HTERT RPE-1 (cell line): ENCODE data around the gene ZNF462.
"Not testable (repeated sequence)": the region's sequence is repeated elsewhere in the genome, so short reads cannot be mapped to it uniquely, and the experiment has no call there.

Source experiments
- in situ Hi-C: fragments of 300-500 bp; cut with MboI; formaldehyde crosslinking; loops from 4 replicates; pipeline ENCODE4 v1.14.3; 2020; ENCODE audit warnings: low sequenced_read_pairs

The ZNF462 gene

DNA sequence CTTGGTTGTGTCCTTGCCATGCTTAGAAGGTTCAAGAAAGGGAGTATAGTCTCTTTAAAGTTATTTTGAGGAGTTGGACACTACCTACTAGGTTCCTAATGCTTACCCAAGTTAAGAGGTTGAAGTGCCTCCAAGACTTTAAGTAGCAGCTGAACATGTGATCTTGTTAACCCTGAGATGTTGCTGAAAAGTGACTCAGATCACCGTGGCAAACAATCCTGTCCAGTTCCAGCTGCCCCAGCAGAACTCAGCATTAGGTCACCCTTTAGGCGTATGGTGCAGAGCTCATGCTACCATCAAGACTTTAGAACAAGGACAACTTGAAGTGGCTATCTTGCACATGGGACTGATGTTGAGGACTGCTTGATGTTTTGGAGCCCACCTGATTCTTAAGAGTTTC lies 22.5 kb downstream of the ZNF462 start:
- in situ Hi-C loops: no loop called here

GRCh38 chr9:106886111-106887046 lies 23.4 kb downstream of the ZNF462 start:
- in situ Hi-C loops: no loop called here

- in situ Hi-C loops: no loop called here
Observed at GRCh38 chr9:106887066-106887465, 24.1 kb downstream of the ZNF462 start.

GRCh38 chr9:106889061-106889590 lies 26.2 kb downstream of the ZNF462 start:
- in situ Hi-C loops: no loop called here

- in situ Hi-C loops: no loop called here
Observed at GRCh38 chr9:106890608-106891007, 27.6 kb downstream of the ZNF462 start.

GRCh38 chr9:106891286-106891685 lies 28.3 kb downstream of the ZNF462 start:
- in situ Hi-C loops: no loop called here

DNA sequence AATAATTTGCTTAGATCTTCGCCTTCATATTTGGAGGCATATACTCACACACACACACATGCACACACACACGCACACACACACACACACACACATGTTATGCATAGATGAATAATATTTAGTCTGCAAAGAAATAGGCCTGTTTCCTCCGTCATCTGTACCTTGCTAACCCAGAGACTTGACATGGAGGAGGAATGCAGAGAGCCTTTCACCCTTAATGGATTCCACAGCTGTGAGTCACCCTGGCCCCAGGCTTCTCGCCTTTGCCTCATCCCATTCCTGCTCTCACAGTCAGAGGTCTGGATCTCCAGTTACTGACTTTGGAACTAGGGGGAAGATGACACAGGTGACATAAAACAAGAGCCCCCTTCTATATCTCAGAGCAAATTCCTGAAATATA lies 29.7 kb downstream of the ZNF462 start:
- in situ Hi-C loops: no loop called here

DNA sequence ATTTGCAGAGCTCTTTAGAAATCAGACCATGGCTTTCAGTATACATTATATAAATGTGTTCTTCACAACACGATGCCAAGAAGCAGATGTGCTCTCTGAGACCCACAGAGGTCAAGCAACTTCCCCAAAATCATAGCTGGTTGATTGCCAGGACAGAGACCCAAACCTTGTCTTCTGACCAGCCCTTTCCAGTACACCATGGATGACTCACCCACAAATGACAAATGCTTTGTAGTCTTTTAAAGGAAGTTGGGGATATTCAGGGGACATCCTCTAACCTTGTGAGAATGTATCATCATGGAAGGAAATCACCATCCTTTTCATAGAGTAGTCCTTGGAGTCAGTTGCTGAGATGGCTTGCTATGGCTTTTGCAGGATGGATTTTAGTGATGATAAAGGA lies 30.1 kb downstream of the ZNF462 start:
- in situ Hi-C loops: no loop called here

DNA sequence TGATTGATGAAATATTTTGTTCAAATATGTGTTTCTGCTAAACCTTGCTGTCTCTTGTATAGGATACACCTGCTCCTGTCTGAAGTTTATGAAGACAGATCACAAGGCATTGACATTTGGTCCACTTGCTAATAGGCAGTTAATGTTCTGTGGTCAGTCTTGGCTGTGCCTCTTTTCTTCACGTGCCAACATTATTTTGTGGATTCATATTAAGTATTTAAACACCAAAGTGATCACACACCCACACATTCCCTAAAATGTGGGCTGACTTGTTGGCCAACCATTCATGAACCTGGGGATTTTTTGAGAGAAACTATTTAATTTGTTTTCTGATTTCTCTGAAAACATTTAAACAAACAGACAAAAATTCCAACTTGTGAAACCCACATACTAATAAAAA lies 33.7 kb downstream of the ZNF462 start:
- in situ Hi-C loops: no loop called here

DNA sequence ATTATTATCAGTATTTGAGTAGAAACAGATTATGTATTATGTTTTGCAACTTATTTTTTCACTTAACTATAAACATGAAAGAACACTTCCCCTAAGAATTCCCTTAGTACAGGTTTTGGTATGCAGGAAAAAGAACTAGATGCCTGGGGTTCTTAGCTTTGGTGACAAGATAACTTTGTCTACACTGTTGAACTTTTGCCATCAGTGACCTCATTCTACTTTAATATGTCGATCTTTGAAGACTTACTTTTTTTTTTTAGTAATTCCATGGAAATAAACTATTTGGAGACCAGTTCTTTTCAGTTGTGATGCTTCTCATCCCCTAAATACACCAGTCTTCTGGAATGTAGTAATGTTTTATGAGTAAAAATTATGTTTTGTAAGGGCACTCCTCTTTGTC lies 34.3 kb downstream of the ZNF462 start:
- in situ Hi-C loops: no loop called here

DNA sequence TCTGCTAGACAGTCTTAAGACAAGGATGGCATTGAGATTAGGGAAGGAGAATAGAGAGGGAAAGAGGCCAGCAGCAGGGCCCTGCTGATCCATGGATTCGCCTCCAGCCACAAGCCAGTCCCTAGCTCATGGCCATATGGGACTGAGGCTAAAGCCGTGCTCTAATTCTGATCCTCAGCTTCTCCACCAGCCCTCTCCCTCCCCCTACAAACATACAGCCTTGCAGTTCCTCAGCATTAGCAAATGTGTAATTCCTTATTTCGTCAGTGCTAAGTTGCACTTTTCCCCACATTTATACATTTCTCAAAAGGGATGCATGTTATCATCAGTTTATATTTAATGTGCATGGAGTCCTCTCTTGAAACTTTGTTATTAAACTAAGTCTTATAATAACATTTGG lies 34.8 kb downstream of the ZNF462 start:
- in situ Hi-C loops: no loop called here

GRCh38 chr9:106900523-106900922 lies 37.6 kb downstream of the ZNF462 start:
- in situ Hi-C loops: not testable (repeated sequence)

GRCh38 chr9:106906129-106906528 lies 43.2 kb downstream of the ZNF462 start:
- in situ Hi-C loops: no loop called here

DNA sequence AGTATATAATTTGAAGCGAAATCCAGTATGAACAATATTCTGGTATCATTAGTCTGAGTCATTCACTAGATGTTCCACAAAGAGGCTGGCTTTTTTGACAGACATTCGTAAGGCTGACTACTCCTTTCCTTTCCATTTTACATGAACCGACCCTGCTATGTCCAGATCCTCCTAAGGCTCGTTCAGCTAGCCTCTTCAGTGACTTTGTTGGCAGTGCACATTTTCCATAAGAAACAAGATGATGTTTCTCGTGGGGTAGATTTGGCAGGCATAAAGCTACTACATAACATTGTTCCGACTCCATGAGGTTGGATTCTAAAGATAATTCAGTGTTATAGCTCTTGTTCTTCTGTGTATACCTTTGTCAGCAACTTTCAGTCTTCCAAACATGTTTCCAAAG lies 49.0 kb downstream of the ZNF462 start:
- in situ Hi-C loops: no loop called here

DNA sequence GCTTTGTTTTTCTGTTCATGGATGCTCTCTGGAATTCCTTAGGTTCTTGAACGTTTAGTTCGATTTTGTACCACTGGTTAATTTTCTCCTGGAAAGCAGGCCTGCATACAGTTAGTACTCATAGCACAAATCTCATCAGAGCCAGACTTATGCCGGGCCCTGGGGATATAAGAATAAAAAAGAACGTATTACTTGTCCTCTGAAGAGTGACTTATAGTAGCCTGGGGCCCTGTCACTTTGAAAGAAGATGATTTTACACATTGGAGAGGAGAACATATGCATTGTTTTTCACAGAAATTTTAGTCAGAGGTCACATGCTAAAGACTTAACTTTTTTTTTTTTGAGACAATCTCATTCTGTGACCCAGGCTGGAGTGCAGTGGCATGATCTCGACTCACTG lies 50.3 kb downstream of the ZNF462 start:
- in situ Hi-C loops: no loop called here

DNA sequence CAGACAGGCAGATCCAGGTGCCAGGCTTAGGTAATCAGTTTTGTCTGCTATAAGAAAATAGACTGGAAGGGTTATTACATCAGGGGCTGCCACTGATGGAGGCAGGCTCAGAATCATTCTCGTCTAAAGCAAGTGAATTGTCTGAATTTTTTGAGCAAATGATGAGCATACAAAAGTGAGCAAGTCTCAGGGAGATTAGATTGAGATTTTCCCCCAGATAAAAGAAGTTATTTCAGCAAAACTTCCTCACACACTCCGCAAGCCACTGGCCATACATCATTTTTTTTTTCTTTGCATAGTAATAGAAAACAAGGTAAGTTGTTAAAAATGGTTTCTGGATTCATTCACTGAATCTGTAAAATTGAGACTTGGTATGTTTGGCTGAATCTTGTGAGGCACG lies 52.9 kb downstream of the ZNF462 start:
- in situ Hi-C loops: no loop called here

DNA sequence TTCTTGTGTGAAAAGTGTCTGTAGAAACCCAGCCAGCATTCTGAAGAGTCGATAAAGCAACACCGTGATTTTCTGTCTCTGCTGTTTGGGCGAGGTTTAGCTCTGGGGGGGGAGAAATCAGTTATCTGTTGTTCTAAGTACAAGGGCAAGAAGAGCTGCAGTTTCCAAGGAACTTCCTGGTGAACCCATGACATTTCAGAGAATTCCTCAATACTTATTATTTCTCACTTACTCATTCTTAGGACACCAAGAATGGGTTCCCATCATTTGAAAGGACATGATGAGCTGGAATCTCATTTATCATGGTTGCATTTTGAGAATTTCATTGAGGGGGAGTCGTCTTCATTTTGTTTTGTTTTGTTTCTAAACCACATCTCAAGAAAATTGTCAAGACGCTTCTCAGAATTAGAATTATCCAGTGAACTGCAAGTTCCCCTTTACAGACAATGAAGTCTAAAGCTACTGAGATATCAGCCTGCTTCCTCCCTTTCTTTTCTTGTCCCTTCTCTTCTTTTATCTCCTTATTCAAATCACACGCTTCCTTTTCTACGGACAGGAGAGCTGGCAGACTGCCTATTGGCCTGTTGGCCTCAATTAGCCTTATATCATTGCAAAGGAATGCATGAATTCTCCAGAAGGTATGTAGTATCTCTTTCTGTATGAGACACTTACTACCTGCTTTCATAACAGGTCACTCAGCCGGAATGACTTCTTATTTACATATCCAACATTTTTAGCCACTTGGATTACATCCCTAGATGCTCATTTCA lies 53.7 kb downstream of the ZNF462 start:
- in situ Hi-C loops: no loop called here

GRCh38 chr9:106918825-106919509 lies 56.0 kb downstream of the ZNF462 start:
- in situ Hi-C loops: no loop called here

DNA sequence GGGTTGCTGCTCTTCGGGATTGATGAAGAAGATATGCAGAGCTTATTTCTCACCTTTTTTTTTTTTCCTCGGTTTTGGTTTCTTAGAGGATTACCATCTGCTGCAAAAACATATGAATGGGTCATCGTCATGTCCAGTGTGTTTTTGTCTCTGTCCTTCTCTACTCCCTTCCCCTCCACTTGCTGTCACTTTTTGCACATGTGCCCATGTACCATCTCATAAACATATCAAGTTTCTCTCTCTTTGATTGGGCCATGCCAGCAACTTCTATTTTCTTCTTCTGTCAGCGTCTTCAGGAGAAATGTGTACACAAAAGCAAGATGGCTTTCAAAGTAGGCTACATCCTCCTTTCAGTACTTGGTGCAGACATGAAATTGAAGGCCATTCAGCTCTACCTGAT lies 57.1 kb downstream of the ZNF462 start:
- in situ Hi-C loops: no loop called here

GRCh38 chr9:106920701-106921283 lies 57.8 kb downstream of the ZNF462 start:
- in situ Hi-C loops: no loop called here

DNA sequence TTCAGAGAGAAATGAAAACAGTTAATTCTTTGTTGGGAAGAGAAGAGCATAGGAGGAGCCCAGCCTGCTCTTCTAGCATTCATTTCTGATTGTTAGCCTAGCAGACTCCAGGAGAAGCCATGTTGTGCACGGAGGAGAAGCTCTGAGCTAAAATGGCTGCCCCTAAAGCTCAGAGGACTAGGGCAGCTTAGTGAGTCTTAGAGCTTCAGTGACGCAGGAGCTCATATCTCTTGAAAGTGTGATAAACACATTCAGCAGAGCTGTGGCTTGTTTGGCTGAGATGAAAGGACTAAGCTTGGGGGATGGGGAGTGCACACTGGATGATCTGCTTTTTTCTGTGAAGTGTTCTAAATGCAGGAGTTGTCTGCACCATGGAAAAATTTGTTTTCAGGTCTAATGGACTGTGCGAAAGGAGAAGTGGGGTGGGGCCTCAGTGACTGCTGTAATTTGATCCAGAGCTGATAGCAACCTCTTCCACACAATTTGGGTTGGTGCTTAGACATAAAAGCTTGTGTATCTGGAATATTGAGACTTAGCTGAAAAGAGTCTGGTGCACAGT lies 58.5 kb downstream of the ZNF462 start:
- in situ Hi-C loops: no loop called here
